GM10266 (cell line): Measurements from ENCODE around the gene NT5C1A.

ENCODE experiments used
- DNase-seq: peaks from one replicate; pipeline ENCODE4 v3.0.0; 2012; ENCODE audit errors: extremely low spot score
- TF ChIP-seq, protein P1 (sequence below): IDR thresholded peaks from 2 replicates; pipeline ENCODE4 v1.5.1; 2012; ENCODE audit warnings: mild to moderate bottlenecking, low read depth; ENCODE audit not compliant: control insufficient read depth, insufficient read depth; ENCODE audit errors: missing control alignments

Gene NT5C1A

DNA sequence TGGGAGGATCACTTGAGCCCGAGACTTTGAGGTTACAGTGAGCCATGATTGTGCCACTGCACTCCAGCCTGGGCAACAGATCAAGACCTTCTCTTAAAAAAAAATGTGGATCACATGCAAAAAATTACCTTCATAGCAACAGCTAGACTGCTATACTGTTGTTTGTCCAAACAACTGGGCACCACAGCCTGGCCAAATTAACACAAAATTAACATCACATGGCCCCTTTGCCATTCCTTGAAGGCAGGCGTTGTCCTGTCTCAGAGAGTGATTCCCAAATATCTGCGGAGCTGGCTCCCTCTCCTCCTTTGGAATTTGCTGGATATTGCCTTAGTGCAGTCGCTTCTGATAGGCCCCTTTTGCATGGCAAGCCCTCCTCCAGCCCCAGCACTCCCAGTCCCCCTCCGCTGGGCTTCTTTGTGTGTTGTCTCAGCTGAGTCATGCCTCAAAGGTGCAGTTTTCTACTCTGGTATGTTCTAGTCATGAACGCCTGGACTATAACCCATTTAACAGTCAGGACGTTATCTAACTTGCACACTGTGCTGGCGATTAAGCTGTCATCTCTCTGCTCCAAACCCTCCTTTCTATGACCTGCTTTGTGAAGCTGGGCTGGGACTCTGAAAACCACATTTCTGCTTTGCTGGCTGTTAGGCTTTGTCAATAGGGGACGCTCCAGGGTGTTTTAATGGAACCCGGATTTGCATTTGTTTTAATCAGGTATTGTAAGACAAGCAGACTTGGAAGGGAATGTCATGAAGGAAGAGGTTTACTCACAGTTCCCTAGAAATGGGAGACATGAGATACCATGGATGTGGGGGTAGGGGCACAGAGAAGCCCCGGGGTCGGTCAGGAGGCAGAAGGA is 39.4 kb upstream of the NT5C1A start:
- no peak for DNase-seq
- TF ChIP-seq, protein P1, sequence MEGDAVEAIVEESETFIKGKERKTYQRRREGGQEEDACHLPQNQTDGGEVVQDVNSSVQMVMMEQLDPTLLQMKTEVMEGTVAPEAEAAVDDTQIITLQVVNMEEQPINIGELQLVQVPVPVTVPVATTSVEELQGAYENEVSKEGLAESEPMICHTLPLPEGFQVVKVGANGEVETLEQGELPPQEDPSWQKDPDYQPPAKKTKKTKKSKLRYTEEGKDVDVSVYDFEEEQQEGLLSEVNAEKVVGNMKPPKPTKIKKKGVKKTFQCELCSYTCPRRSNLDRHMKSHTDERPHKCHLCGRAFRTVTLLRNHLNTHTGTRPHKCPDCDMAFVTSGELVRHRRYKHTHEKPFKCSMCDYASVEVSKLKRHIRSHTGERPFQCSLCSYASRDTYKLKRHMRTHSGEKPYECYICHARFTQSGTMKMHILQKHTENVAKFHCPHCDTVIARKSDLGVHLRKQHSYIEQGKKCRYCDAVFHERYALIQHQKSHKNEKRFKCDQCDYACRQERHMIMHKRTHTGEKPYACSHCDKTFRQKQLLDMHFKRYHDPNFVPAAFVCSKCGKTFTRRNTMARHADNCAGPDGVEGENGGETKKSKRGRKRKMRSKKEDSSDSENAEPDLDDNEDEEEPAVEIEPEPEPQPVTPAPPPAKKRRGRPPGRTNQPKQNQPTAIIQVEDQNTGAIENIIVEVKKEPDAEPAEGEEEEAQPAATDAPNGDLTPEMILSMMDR = no peak

DNA sequence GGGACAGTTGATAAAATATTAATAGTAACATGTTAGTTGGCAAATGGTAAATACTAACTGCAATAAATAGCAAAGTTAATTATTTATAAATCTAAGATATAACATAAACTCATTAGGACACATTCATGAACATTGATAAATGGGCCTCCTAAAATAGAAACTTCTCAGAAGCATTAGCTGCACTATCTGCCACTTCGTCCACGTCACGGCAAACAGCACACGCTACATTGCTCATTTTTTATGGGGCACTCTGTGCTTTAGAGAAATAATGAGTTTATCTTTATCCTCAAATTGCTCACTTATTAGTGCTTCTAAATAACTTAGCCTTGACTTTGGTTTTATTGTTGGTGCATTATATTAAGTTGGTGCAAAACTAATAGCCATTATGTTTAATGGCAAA is 35.6 kb upstream of the NT5C1A start:
- TF ChIP-seq, protein P1 = no peak
- DNase-seq = no peak

DNA sequence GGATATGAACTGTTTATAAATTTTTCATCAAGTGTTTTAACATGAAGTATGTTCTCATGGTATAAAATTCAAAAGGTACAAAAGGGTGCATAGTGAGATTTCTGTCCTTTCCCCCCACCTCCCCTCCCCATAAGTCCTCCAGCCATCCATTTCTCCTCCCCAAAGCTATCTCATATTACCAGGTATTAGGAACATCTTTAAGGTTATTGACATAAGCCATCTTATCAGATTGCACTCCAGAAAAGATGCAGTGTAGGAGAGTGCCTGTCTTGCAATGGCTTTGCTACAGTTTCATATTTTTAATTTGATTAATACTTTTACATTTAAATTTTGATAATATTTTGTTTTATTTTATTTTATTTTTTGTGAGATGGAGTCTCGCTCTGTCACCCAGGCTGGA is 32.9 kb upstream of the NT5C1A start:
- no peak for DNase-seq
- TF ChIP-seq, protein P1 = no peak

DNA sequence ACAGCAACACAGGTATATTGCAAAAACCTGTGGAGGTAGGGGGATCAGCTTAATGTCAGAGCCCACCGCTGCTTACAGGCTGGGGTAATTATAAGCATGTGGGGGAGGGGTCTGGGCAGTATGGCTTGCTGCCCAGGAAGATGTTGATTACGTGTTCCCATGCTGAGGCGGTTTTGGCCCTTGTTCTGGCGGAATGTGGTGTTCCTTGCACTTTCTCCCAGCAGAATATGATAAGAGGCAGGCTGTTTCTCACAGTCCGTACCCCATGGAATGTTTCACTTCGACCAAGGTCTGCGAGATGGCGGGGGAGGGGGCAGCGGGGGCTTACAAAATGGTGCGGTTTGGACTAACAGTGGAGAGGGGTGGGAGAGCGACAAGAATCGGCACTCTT is 29.1 kb upstream of the NT5C1A start:
- TF ChIP-seq, protein P1 = no peak
- no peak for DNase-seq

DNA sequence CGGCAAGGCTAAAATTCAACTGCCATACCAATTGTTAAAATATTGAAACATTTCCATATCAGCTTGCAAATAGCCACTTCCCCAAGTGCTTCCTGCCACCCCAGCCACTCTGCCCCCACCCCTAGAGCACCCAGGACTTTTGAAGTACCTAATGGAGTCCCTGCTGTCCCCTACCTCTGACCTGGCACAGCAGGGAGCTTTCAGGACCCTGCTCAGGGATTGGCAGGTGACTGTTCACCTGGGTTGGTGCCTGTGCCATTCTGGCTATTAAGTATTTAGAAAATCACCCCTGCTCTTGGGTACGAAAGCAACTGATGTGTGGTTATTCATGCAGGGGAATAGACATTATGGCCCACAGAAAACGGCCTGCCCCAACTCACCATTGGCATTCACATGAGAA is 28.4 kb upstream of the NT5C1A start:
- no peak for DNase-seq
- TF ChIP-seq, protein P1 = no peak

DNA sequence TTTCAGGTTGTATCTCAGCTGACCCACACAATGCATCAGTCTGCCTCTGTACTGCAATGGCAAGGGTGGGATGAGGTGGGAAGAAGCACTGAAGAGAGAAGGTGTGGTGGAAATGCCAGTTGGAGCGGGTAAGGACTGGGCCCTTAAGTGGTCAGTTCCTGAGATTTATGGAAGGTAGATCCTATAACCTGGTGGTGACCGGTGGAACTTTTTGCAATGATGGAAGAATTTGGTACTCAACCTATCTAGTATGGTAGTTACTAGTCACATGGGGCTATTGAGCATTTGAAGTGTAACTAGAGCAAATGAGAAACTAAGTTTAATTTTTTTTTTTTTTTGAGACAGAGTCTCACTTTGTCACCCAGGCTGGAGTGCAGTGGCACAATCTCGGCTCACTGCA is 27.5 kb upstream of the NT5C1A start:
- DNase-seq = no peak
- TF ChIP-seq, protein P1 = no peak

DNA sequence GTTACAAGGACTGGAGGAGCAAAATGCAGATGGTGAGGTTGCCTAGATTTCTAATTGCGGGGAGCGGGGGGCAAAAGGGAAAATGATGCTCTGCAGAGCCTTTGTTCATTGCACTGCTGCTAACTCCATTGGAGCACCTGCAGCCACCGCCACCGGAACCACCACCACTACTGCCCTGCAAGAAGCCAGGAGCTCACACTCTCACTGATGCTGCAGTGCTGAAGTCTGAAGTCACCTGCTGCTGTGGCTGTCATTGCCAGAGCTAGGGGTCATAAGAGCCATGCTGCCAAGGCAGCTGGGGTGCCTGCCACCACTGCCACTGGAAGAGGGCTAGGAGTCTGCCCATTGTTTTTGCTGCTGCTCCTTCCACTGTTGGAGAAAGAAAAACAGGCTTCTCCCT is 26.7 kb upstream of the NT5C1A start:
- no peak for DNase-seq
- TF ChIP-seq, protein P1 = no peak
